T-helper 17 cell (primary cell): ENCODE data around the gene CSPG4. TPM values are rescaled to one million over a fixed set of nuclear protein-coding genes. Genes with fewer than 3 reads are reported as not detected.
A peak's percentile ranks its signal among the peaks of the same experiment; 100 is the strongest.

ENCODE experiments used
- ATAC-seq: fragments of 150-1000 bp; cut with Tn5 transposase; 2 replicates; pipeline ENCODE4 v1.10.0; 2021; ENCODE audit warnings: mild to moderate bottlenecking, moderate library complexity
- DNase-seq, 3 donors: peaks; one replicate each; pipeline versions ENCODE4 v3.0.0 to v3.0.0-alpha.2; 2020 to 2021
- H3K9me3 ChIP-seq: one replicate; pipeline ENCODE4 v1.7.0; 2013; ENCODE audit warnings: low read length, mild to moderate bottlenecking; ENCODE audit not compliant: control insufficient read depth, poor library complexity, severe bottlenecking
- H3K27ac Mint-ChIP-seq: one replicate; pipeline ENCODE4 v1.8.0; 2022; ENCODE audit warnings: mild to moderate bottlenecking, moderate library complexity, mixed read lengths
- H3K27me3 Mint-ChIP-seq: one replicate; pipeline ENCODE4 v1.8.0; 2022; ENCODE audit warnings: mixed read lengths
- H3K36me3 Mint-ChIP-seq: one replicate; pipeline ENCODE4 v1.8.0; 2022; ENCODE audit warnings: low read depth, mixed read lengths
- H3K4me1 Mint-ChIP-seq: one replicate; pipeline ENCODE4 v1.8.0; 2022; ENCODE audit warnings: mild to moderate bottlenecking, mixed read lengths
- H3K4me3 Mint-ChIP-seq: one replicate; pipeline ENCODE4 v1.8.0; 2022; ENCODE audit warnings: mild to moderate bottlenecking, moderate library complexity, mixed read lengths
- total RNA-seq, 4 donors: library from RNA in 2 of 4; stranded (reverse) in 2 of 4; gene quantifications; one replicate each; pipeline ENCODE4 v1.2.3 and lab custom pipeline; 2022 to 2026

CSPG4 gene
- total RNA-seq, 2 donors from 2014 or later = 0.08 TPM; not detected in 1

GRCh38 chr15:75661756-75662140, 50.9 kb downstream of the CSPG4 start:
- Mint-ChIP-seq H3K27me3 (no peaks in the 10 kb centered on the region), H3K27ac (no peak overlapping the region), H3K4me3 (no peak overlapping the region), H3K4me1 (peaks cover 5% of the 10 kb centered on the region), H3K36me3 (peaks cover 2% of the 10 kb centered on the region)
- H3K9me3 ChIP-seq = no peaks in the 10 kb centered on the region
- DNase-seq (no peak), ATAC-seq (no peak)

GRCh38 chr15:75661100-75661755, 51.4 kb downstream of the CSPG4 start:
- H3K9me3 ChIP-seq = no peaks in the 10 kb centered on the region
- Mint-ChIP-seq H3K4me3 (no peak overlapping the region), H3K27me3 (no peaks in the 10 kb centered on the region), H3K36me3 (peaks cover 2% of the 10 kb centered on the region), H3K27ac (no peak overlapping the region), H3K4me1 (peaks cover 5% of the 10 kb centered on the region)
- ATAC-seq = no peak
- DNase-seq = no peak

- DNase-seq (no peak), ATAC-seq (no peak)
- peaks cover 2% of the 10 kb centered on the region for H3K36me3 Mint-ChIP-seq
- H3K9me3 ChIP-seq = no peaks in the 10 kb centered on the region
- H3K4me1 Mint-ChIP-seq = peaks cover 5% of the 10 kb centered on the region
- peak overlapping the region; percentile 45 for H3K27ac Mint-ChIP-seq
- H3K27me3 Mint-ChIP-seq = no peaks in the 10 kb centered on the region
- H3K4me3 Mint-ChIP-seq = no peak overlapping the region
These were observed 52.6 kb downstream of the CSPG4 start for GRCh38 chr15:75659928-75660645.

DNA sequence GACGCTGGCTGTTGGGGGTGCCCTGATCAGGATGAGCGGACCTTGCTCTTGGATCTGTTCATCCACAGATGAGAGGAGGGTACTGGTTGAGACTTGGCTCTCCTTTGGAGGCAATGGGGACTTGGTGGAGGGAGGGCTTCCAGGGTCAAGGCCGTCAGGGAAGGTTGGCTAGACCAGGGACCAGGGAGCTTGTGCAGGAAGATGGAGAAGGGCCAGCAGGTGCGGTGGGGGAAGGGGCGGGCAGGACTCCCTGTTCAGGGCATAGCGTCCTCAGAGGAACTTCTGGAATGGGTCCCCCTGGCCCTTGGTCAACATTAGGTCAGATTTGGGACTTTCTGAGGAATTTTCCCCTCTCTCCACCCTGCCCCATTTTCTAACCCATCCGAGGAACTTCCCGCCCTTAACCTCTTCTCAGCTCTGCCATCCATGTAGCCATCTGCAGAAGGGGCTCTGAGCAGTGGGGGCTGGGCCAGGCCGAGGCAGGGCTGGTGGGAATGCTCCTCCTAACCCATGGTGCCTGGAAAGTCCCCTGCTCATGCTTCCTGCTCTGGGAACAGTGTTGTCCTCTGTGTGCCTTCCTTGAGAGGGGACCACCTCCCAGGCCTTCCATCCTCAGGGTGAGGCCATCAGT, 53.4 kb downstream of the CSPG4 start:
- no peaks in the 10 kb centered on the region for H3K27me3 Mint-ChIP-seq
- no peaks in the 10 kb centered on the region for H3K9me3 ChIP-seq
- H3K27ac Mint-ChIP-seq = peak overlapping the region; percentile 9
- ATAC-seq (no peak), DNase-seq (no peak)
- H3K4me3 Mint-ChIP-seq = no peak overlapping the region
- peaks cover 2% of the 10 kb centered on the region for H3K36me3 Mint-ChIP-seq
- peaks cover 5% of the 10 kb centered on the region for H3K4me1 Mint-ChIP-seq

DNA sequence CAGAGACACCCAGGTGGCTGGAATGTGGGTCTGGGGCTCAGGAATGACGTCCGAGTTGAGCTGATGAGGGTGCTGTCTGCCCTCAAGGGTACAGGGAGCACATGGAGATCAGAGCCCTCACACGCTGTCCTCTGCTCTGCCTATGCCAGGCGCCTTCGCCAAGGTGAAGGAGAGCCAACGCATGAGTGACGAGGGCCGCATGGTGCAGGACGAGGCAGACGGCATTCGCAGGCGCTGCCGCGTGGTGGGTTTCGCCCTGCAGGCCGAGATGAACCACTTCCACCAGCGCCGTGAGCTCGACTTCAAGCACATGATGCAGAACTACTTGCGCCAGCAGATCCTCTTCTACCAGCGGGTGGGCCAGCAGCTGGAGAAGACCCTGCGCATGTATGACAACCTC, 55.8 kb downstream of the CSPG4 start:
- ATAC-seq = no peak
- Mint-ChIP-seq H3K27me3 (no peaks in the 10 kb centered on the region), H3K36me3 (peaks cover 2% of the 10 kb centered on the region), H3K27ac (no peak overlapping the region), H3K4me3 (no peak overlapping the region), H3K4me1 (peaks cover 8% of the 10 kb centered on the region)
- no peaks in the 10 kb centered on the region for H3K9me3 ChIP-seq
- no peak for DNase-seq

- Mint-ChIP-seq H3K27me3 (no peaks in the 10 kb centered on the region), H3K27ac (no peak overlapping the region), H3K36me3 (peaks cover 2% of the 10 kb centered on the region), H3K4me3 (no peak overlapping the region), H3K4me1 (peaks cover 10% of the 10 kb centered on the region)
- no peak for DNase-seq
- no peak for ATAC-seq
- H3K9me3 ChIP-seq = no peaks in the 10 kb centered on the region
These were observed 56.3 kb downstream of the CSPG4 start for GRCh38 chr15:75656331-75656730.

GRCh38 chr15:75655931-75656330, 56.7 kb downstream of the CSPG4 start:
- Mint-ChIP-seq H3K4me1 (peaks cover 13% of the 10 kb centered on the region), H3K36me3 (peaks cover 2% of the 10 kb centered on the region), H3K4me3 (no peak overlapping the region), H3K27me3 (no peaks in the 10 kb centered on the region), H3K27ac (no peak overlapping the region)
- DNase-seq (no peak), ATAC-seq (no peak)
- H3K9me3 ChIP-seq = no peaks in the 10 kb centered on the region

- H3K27ac Mint-ChIP-seq = peak overlapping the region; percentile 61
- H3K4me3 Mint-ChIP-seq = no peak overlapping the region
- no peak for ATAC-seq
These were observed 58.3 kb downstream of the CSPG4 start for GRCh38 chr15:75654201-75654907.

GRCh38 chr15:75653347-75653913, 59.2 kb downstream of the CSPG4 start:
- H3K36me3 Mint-ChIP-seq = no peaks in the 10 kb centered on the region
- ATAC-seq = no peak

More at GRCh38 chr15:75654201-75654907, 58.3 kb downstream of the CSPG4 start:
- H3K9me3 ChIP-seq = no peaks in the 10 kb centered on the region
- H3K27me3 Mint-ChIP-seq = no peaks in the 10 kb centered on the region
- no peaks in the 10 kb centered on the region for H3K36me3 Mint-ChIP-seq
- no peak for DNase-seq
- H3K4me1 Mint-ChIP-seq = peaks cover 16% of the 10 kb centered on the region

GRCh38 chr15:75651810-75652543, 60.7 kb downstream of the CSPG4 start:
- no peaks in the 10 kb centered on the region for H3K9me3 ChIP-seq
- H3K27ac Mint-ChIP-seq = peak overlapping the region; percentile 60
- ATAC-seq = peak; percentile 19
- H3K27me3 Mint-ChIP-seq = no peaks in the 10 kb centered on the region
- H3K4me1 Mint-ChIP-seq = peaks cover 24% of the 10 kb centered on the region
- no peak for DNase-seq
- no peak overlapping the region for H3K4me3 Mint-ChIP-seq
- no peaks in the 10 kb centered on the region for H3K36me3 Mint-ChIP-seq

More at GRCh38 chr15:75653347-75653913, 59.2 kb downstream of the CSPG4 start:
- H3K27me3 Mint-ChIP-seq = no peaks in the 10 kb centered on the region
- H3K4me1 Mint-ChIP-seq = peaks cover 21% of the 10 kb centered on the region
- no peaks in the 10 kb centered on the region for H3K9me3 ChIP-seq
- no peak for DNase-seq
- no peak overlapping the region for H3K4me3 Mint-ChIP-seq
- H3K27ac Mint-ChIP-seq = peak overlapping the region; percentile 61

DNA sequence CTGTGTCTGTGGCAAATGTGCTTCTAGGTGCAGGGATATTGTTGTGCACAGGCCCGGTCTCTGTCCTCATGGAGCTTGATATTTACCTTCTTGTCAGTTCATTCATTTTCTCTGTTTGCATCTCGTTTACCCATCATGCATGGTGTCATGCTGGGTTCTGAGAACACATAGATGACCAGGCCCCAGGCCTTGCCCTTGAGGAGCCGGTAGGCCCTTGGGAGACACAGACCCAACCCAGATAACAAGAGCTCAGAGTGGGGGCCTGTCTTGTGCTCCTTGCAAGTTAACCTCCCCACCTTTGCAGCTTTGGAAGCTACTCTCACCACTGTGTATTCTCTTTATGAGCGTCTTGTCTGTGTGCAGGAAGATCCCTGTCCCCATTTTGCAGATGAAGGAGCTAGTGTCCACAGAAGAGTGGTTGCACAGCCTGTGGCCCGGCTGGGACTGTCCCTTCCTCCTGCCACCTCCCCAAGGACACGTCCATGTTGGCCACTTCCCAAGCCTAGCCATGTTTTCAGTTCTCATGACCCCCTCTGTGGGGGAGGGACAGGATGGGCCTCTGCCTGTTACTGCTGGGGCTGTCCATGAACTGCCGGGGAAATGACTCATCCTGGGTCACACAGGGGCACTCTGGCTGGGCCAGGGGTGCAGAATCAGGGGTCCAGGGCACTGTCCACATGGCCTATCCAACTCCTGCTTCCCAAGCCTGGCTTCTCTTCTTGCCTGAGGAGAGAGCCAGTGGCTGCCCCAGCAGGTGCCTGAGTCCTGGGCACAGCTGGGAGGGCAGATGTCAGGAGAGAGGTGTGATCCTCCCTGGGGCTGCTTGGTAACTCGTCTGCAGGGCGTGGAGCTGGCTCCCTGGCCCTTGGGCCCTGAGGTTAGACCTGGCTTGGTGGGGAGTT, 61.5 kb downstream of the CSPG4 start:
- DNase-seq (no peak), ATAC-seq (no peak)
- no peaks in the 10 kb centered on the region for H3K27me3 Mint-ChIP-seq
- no peak overlapping the region for H3K4me3 Mint-ChIP-seq
- H3K9me3 ChIP-seq = no peaks in the 10 kb centered on the region
- H3K27ac Mint-ChIP-seq = peak overlapping the region; percentile 60
- H3K4me1 Mint-ChIP-seq = peaks cover 29% of the 10 kb centered on the region
- H3K36me3 Mint-ChIP-seq = no peaks in the 10 kb centered on the region

DNA sequence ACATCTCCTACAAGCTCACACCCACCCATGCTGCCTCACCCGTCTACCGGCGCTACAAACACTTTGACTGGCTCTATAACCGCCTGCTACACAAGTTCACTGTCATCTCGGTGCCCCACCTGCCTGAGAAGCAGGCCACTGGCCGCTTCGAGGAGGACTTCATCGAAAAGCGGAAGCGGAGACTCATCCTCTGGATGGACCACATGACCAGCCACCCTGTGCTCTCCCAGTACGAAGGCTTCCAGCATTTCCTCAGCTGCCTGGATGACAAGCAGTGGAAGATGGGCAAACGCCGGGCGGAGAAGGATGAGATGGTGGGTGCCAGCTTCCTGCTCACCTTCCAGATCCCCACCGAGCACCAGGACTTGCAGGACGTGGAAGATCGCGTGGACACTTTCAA, 62.8 kb downstream of the CSPG4 start:
- ATAC-seq = no peak
- H3K4me3 Mint-ChIP-seq = peak overlapping the region; percentile 45
- no peak for DNase-seq

More for the DNA sequence above, 62.8 kb downstream of the CSPG4 start:
- H3K27me3 Mint-ChIP-seq = no peaks in the 10 kb centered on the region
- no peak overlapping the region for H3K27ac Mint-ChIP-seq
- H3K9me3 ChIP-seq = no peaks in the 10 kb centered on the region
- H3K4me1 Mint-ChIP-seq = peaks cover 29% of the 10 kb centered on the region
- H3K36me3 Mint-ChIP-seq = no peaks in the 10 kb centered on the region
